Measurements from ENCODE around the gene TLCD1.

Gene TLCD1, protein sequence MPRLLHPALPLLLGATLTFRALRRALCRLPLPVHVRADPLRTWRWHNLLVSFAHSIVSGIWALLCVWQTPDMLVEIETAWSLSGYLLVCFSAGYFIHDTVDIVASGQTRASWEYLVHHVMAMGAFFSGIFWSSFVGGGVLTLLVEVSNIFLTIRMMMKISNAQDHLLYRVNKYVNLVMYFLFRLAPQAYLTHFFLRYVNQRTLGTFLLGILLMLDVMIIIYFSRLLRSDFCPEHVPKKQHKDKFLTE
- total RNA-seq, result 0.22 to 1.8 (median 0.69) reads per million in 17 experiments

DNA sequence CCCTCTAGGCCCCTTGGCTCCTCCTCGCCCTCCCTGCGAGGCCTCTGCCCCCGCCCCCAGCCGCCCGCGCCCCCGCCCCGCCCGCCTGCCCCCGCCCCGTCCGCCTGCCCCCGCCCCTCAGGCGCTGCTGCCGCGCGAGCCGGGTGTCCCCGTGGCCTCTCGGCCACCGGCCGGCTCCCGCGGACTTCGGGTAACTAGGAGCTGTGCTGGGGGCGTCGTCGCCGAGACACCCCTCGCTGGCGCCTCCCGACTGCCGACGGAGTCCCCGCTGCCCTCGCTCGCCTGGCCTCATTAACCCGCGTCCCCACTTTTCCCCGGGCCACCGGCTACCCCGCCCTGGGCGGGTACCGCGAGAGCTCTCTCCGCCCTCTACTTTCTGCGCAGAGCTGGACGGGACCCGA is at the start of gene TLCD1:
Gene TLCD1 (minus strand): TSS at position 8 of the 401 bp plus-strand sequence. CDS start 136 bp downstream, outside the sequence.
- peak; percentile 65 to 87 (median 82) for DNase-seq

GRCh38 chr17:28774206-28774605 is 48.2 kb upstream of the TLCD1 start:
- DNase-seq, result no peak

DNA sequence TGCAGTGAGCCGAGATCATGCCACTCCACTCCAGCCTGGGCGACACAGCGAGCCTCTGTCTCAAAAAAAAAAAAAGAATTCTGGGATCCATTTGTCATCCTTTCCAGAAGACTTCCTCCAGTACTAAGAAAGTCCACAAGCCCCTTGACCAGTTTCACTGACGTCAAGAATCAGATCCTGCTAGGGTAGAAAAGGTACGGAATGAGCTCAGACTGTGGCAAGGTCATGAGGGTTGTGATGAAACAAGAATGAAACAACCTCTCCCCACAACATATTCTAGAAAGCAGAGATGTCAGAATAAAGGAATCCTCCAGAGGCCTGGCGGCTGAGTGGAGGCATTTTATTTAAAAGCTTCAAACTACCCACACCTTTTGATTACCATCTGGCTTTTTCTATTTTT is 47.7 kb upstream of the TLCD1 start:
- DNase-seq, result no peak

DNA sequence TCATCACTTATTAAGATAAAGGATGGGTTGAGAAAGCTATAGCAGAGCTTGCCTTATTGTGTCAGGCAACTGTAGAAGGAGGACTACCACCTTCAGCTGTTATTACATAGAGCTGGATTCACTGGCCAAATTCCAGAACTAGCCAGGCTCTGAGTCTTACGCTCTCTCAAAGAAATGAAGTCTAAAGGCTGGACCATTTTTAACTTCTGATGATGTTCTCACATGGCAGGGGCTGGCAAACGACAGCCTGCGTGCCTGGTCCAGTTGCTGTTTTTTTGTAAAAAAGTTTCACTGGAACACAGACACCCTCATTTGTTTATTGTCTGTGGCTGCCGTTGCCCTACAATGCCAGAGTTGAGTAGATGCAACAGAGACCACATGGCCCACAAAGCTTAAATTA is 39.0 kb upstream of the TLCD1 start:
- DNase-seq, result no peak

DNA sequence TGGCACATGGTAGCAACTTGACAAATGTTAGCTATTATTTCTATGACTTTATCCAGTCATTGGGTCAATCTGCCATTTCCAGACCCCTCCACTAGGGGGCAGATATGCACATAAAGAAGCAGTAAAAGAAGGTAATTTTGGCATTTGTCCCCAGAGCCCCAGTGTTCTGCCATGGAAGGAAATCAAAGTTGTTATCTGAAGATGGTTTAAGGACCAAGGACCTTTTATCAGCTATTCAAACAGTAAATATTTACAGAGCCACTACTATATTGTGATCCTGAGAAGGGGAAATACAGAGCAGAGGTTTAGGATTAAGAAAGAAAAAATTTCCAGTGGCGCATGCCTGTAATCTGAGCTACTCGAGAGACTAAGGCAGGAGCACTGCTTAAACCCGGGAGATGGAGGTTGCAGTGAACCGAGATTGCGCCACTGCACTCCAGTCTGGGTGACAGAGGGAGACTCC is 37.8 kb upstream of the TLCD1 start:
- DNase-seq, result peak; percentile 77 to 87 (median 86)

DNA sequence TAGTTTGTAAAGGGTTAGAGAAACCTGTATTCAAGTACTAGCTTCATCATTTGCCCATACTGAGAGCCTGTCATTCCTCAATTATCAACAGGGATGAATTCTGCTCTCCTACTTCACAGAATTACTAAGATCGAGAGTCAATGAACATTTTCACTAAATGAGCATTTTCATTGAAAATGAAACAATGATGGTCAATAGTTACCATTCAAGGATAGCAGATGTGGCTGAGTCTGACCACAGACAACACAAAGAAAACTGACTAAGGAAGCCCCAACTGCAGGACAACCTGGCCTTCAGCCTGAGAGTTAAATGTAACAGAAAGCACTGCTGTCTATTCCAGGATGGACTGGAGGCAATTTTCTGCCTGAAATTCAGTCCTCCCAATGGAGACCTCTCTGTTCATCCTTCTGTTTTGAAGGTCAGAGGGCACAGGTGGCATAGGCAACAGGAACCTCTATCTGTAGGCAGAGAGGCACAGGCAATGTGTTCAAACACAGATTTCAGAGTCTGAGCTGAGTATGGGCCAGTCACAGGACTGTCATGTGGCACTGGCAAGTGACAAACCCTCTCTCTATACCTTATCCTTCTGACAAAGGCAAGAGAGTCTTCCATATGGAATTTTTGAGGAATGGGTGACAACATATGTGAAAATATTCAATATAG is 37.2 kb upstream of the TLCD1 start:
- no peak for DNase-seq

DNA sequence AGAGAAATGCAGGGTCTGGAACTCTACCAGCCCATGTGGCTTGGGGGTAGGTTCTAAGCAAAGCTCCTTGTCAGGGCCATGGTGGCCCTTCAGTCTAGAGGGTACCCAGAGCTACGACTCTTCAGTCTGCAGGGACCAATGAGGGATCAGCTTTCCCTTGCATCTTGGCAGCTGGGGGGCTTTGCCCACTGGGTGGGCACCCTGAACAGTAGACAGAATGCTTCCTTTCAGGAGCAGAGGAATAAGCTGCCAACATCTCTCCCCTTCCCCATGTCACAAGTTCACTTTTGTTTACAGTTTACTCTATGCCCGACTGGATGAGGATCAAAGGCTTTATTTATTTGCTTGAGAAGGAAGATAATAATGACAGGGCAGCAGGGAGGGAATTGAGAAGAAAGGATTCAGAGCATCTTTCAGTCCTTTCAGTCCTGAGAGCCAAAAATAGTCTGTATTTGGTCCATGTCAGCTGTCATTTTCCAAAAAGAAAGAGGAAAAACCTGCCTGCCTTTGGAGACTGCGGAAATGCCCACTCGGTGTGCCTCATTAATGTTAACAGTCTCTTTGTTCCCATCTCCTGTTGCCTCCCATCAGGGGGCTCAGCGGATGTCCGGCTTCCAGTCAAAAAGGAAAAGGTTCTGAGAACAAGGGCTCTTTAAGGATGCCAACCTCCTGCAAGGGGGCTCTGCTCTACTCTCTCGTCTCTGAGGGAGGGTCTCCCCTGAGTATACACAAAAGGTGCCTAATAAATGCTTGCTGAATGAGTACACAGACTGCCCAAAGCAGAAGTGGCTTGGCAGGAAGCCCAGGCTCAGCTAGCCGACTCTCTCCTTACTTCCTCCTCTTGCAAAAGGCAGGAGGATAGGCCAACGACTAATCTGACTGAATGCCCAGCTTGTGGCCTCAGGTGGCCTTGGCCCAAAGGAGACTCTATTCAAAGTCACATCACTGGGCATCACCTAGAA is 34.8 kb upstream of the TLCD1 start:
- DNase-seq, result peak; percentile 80 to 87 (median 86)

- no peak for DNase-seq
These were observed 33.3 kb upstream of the TLCD1 start for GRCh38 chr17:28759256-28759865.

- DNase-seq, result no peak
These were observed 32.5 kb upstream of the TLCD1 start for GRCh38 chr17:28758411-28759121.

GRCh38 chr17:28756049-28756804 is 30.2 kb upstream of the TLCD1 start:
- no peak for DNase-seq

DNA sequence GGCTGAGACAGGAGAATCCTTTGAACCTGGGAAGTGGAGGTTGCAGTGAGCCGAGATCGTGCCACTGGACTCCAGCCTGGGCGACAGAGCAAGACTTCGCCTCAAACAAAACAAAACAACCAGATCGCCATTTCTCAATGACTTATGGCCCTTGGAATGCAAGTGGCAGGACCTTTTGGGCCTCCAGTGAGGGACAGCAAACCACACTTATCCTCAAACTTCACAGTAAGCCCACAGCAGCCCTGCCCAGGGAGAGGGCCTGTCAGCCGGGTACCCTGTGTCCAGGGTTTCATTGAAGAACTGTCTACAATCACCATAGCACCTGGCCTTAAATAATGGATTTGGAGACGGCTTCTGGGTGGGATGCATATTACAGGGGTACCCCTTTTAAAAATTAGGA is 29.5 kb upstream of the TLCD1 start:
- DNase-seq, result no peak

DNA sequence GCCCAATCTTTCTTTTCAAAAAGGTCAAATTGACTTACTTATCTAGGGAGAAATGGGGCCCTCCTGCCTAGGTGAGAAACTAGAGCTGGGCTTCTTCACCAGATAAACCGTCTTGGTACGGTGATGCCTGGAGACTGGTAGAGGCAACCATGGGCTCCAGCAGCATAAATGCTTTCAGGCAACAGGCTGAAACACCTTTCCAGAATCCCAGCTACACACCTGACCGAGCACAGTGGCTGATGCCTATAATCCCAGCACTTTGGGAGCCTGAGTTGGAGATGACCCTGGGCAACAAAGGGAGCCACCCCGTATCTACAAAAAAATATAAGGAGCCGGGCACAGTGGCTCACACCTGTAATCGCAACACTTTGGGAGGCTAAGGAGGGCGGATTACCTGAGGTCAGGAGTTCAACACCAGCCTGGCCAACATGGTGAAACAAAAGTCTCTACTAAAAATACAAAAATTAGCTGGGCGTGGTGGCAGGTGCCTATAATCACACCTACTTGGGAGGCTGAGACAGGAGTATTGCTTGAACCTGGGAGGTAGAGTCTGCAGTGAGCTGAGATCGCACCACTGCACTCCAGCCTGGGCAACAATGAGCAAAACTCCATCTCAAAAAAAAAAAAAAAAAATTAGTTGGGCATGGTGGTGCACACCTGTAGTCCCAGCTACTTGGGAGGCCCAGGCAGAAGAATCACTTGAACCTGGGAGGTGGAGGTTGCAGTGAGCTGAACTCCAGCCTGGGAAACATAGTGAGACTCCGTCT is 25.8 kb upstream of the TLCD1 start:
- DNase-seq, result no peak

DNA sequence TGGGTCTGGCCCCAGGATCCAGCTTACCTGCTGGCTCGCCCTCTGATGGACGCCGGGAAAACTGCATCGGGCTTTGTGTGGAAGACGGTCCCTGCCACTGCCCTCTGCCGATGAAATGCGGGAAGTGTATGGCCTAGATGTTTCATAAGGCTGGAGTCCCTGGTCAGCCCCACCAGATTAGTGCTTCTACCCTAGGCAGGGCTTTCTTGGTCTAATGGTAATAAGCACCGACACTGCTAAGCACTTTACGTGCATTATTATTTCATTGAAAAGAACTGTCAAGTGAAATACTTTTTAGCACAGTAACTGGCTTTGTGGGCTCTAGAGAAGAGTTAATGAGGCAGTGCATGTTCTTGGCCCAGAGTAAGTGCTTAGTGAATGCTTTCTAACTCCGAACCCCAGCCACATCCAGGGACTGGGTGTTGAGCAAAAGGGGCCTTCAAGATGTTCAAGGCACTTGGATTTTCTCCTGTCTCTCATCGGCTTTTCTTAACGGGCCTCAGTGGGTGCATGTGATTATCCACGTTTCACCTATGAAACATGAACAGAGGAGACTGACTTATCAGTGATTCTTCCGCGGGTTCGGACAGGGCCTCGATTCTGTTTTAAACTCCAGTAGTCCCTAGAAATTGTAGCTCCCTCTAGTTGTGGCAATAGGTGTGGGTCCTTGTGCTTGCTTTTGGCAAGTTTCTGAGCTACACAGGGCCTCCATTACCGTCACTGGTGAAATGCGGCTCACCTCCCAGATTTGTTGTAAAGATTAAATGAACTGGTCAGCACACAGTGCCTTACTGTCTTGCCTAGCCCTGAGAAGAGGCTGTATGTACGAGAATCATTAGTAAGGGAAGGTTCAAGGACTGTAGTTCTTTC is 24.4 kb upstream of the TLCD1 start:
- peak; percentile 93 to 96 (median 94) for DNase-seq

- no peak for DNase-seq
These were observed 23.6 kb upstream of the TLCD1 start for GRCh38 chr17:28749516-28750177.

DNA sequence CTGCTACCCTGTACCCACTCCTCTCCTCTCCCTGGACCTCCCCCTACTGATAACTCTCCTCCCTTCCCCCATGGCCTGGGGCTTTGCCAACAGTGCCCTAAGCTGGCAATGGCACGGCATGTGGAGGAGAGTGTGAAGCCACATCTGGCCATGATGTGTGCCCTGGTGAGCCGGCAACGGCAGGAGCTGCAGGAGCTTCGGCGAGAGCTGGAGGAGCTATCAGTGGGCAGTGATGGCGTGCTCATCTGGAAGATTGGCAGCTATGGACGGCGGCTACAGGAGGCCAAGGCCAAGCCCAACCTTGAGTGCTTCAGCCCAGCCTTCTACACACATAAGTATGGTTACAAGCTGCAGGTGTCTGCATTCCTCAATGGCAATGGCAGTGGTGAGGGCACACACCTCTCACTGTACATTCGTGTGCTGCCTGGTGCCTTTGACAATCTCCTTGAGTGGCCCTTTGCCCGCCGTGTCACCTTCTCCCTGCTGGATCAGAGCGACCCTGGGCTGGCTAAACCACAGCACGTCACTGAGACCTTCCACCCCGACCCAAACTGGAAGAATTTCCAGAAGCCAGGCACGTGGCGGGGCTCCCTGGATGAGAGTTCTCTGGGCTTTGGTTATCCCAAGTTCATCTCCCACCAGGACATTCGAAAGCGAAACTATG is 23.0 kb upstream of the TLCD1 start:
- no peak for DNase-seq

GRCh38 chr17:28747801-28748750 is 22.0 kb upstream of the TLCD1 start:
- DNase-seq, result no peak
